HCT116 (cell line): ENCODE measurements around the gene CLK3.

Experiments used
- CEBPB ChIP-seq: IDR thresholded peaks from 2 replicates; pipeline ENCODE4 v1.6.1; 2012; ENCODE audit warnings: low read depth
- CTCF ChIP-seq, 3 experiments: fragments of 200-600 bp in 1 of 3; sonication (generic) in 1 of 3; IDR thresholded peaks in 2 of 3; conservative IDR thresholded peaks in 1 of 3; 2 replicates each; pipeline ENCODE4 v1.5.1; 2012 to 2017; ENCODE audit warnings: low read depth in 2 of 3, low read length in 2 of 3, antibody characterized with exemption in 1 of 3, borderline replicate concordance in 1 of 3, control low read depth in 1 of 3, mild to moderate bottlenecking in 1 of 3, mixed read lengths in 1 of 3, mixed run types in 1 of 3, moderate library complexity in 1 of 3; ENCODE audit not compliant: insufficient read depth in 1 of 3
- EZH2 ChIP-seq: fragments of 200-600 bp; sonication (generic); IDR thresholded peaks from 2 replicates; pipeline ENCODE4 v1.6.1; 2017; ENCODE audit warnings: antibody characterized with exemption, mixed run types
- EZH2phosphoT487 ChIP-seq: fragments of 200-600 bp; IDR thresholded peaks from 2 replicates; pipeline ENCODE4 v1.6.1; 2018; ENCODE audit warnings: antibody characterized with exemption, borderline replicate concordance
- JUND ChIP-seq: IDR thresholded peaks from 2 replicates; pipeline ENCODE4 v1.6.1; 2012
- MAX ChIP-seq: IDR thresholded peaks from 2 replicates; pipeline ENCODE4 v1.6.1; 2012
- POLR2A ChIP-seq: IDR thresholded peaks from 2 replicates; pipeline ENCODE4 v1.7.0; 2011; ENCODE audit warnings: borderline replicate concordance; ENCODE audit not compliant: insufficient read depth, insufficient read length; ENCODE audit errors: extremely low read depth
- RAD21 ChIP-seq: IDR thresholded peaks from 2 replicates; pipeline ENCODE4 v1.6.1; 2012; ENCODE audit warnings: low read depth, mild to moderate bottlenecking
- REST ChIP-seq: IDR thresholded peaks from 2 replicates; pipeline ENCODE4 v1.6.1; 2012; ENCODE audit warnings: low read depth
- SIN3A ChIP-seq: IDR thresholded peaks from 2 replicates; pipeline ENCODE4 v1.6.1; 2012; ENCODE audit warnings: low read depth
- SP1 ChIP-seq: IDR thresholded peaks from 2 replicates; pipeline ENCODE4 v1.6.1; 2012; ENCODE audit warnings: low read depth
- SRF ChIP-seq: IDR thresholded peaks from 2 replicates; pipeline ENCODE4 v1.6.1; 2012; ENCODE audit warnings: low read depth
- YY1 ChIP-seq: IDR thresholded peaks from 2 replicates; pipeline ENCODE4 v1.6.1; 2011; ENCODE audit warnings: low read length, low read depth, moderate library complexity, mild to moderate bottlenecking; ENCODE audit not compliant: insufficient replicate concordance; ENCODE audit errors: extremely low read depth
- ZNF274 ChIP-seq: fragments of 200-500 bp; sonication (Bioruptor generic); IDR thresholded peaks from 2 replicates; pipeline ENCODE4 v1.6.1; 2014; ENCODE audit warnings: mild to moderate bottlenecking, low read depth, low read length, inconsistent platforms

GRCh38 chr15:74614744-74615507, 710 bp upstream of the CLK3 start:
- TF ChIP-seq POLR2A: no peak
- TF ChIP-seq CTCF (IDR thresholded peaks at IDR 0.05 in 2 of 3, conservative IDR thresholded peaks at IDR 0.05 in 1 of 3; ENCODE audit: borderline replicate concordance in 1 of 3, insufficient read depth in 1 of 3, low read depth in 2 of 3, low read length in 2 of 3): no peak
- no peak for TF ChIP-seq MAX
- no peak for TF ChIP-seq CEBPB
- TF ChIP-seq EZH2: no peak
- no peak for TF ChIP-seq JUND
- no peak for TF ChIP-seq ZNF274
- no peak for TF ChIP-seq SRF
- TF ChIP-seq SIN3A: no peak
- no peak for TF ChIP-seq EZH2phosphoT487
- no peak for TF ChIP-seq REST
- no peak for TF ChIP-seq SP1
- no peak for TF ChIP-seq YY1
- no peak for TF ChIP-seq RAD21
